Activated CD4-positive, alpha-beta T cell treated with anti-CD3 and anti-CD28 coated beads, Interleukin-2, amount 50 U/mL, for 24 hours (primary cell): ENCODE measurements around the gene TRIM33.

ENCODE experiments used
- DNase-seq, 2 donors: peaks; one replicate each; pipeline ENCODE4 v3.0.0-alpha.2; 2020; ENCODE audit warnings: low read depth in 1 of 2, low spot score in 1 of 2

The TRIM33 gene

DNA sequence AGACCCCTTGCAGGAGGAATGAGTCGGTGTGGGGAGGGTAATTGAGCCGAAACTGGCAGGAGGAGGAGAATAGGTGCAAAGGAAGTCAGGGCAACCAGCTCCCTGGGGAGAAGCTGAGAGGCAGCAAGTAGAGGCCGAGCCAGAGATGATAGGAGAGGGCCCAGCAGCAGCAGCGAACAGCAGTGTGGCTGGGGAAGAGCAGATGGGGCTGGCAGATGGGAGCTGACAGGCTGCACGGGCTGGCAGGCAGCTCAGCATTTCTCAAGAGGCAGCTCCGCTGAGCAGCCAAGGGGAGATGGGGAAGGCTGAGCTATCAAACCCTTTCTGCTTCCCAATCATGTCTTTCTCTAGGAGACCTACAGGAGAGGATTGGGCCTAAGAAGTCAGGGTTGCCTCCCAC lies 158.2 kb downstream of the TRIM33 start:
- no peak for DNase-seq

DNA sequence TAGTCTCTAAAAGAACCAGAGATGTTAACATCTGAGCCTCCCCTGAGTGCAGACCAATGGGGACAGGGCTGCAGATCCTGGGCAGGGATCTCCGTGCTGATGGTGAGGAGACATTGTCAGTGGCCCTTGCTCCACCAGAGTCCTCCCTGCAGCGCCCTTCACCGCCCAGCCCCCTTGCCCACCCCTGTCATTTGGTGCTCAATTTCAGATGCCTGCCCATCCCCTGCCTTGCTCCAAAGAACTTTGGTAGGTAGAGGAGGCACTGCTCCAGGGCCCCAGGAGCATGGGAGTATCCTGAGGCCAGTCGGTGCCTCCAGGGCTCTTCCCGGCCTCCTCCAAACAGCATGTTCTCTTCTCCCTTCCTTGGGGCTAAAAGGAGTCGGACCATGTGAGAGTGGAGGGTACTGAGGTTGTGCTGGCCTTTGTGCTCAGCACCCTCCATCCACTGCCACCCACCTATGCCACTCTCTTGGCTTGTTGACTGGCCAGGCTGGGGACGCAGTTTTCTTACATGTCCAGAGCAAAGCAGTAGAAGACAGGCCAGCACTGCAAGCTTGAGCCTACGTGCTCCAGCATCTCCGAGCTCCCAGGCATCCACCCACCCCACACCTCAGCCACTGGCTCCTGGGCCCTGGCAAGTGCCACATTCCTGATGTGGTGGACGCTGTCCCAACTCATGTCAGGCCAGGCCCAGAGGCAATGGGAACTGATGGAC lies 160.1 kb downstream of the TRIM33 start:
- DNase-seq: no peak

- no peak for DNase-seq
Measured at GRCh38 chr1:114349891-114350605, 161.0 kb downstream of the TRIM33 start.

- no peak for DNase-seq
Measured at GRCh38 chr1:114347431-114348209, 163.4 kb downstream of the TRIM33 start.

GRCh38 chr1:114346480-114347029 lies 164.4 kb downstream of the TRIM33 start:
- DNase-seq: peak; percentile 92 to 98

DNA sequence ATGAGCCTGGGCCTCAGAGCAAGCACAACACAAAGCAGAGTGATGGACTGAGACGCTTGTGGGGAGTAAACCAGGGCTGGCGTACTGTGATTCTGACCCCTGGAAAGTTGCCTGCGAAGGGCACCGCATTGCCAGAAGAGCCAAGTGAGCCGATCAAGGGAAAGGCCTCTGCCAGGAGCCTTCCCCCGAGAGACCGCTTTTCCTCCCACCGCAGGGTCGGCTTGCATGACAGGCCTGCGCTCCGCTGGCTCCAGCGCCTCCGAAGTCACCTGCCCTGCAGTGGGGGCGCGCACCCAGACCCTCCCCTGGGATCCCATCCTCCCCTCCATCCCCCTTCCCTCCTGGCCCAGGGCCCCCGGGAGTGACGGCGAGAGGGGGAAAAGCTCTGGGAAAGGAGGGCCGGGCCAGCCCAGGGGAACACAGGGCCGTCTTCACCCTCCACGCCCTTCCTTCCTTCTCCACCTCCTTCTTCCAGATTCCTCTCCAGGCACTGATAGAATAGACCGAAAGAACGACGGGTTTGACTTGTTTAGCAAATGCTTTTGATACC lies 165.0 kb downstream of the TRIM33 start:
- no peak for DNase-seq

GRCh38 chr1:114344656-114345055 lies 166.3 kb downstream of the TRIM33 start:
- no peak for DNase-seq
